AG04450 (cell line): ENCODE data around the gene ARMC3. TPM values are rescaled to one million over a fixed set of nuclear protein-coding genes. Genes with fewer than 3 reads are reported as not detected.
"Not testable (repeated sequence)": the region's sequence is repeated elsewhere in the genome, so short reads cannot be mapped to it uniquely, and the experiment has no call there.

Experiments
- CTCF ChIA-PET: fragments of 300-600, 350-600 bp; formaldehyde crosslinking; extraction: SDS; loops from one replicate; lab custom pipeline; 2022; ENCODE audit warnings: antibody characterized with exemption, inconsistent platforms; lab: Charles Lee
- POLR2A ChIA-PET: fragments of 350-600 bp; formaldehyde crosslinking; extraction: SDS; loops from one replicate; lab custom pipeline; 2021; ENCODE audit warnings: antibody characterized with exemption, inconsistent platforms; lab: Yijun Ruan, JAX
- DNase-seq: peaks from one replicate; pipeline ENCODE4 v3.0.0-alpha.2; 2011; ENCODE audit warnings: low read depth, low spot score
- H3K27ac ChIP-seq: one replicate; pipeline ENCODE4 v1.5.1; 2012; ENCODE audit warnings: low read depth, low read length, control low read depth
- H3K27me3 ChIP-seq: one replicate; pipeline ENCODE4 v1.6.0; 2012; ENCODE audit warnings: low read length; ENCODE audit not compliant: control insufficient read depth, insufficient read depth
- H3K4me3 ChIP-seq: 2 replicates; pipeline ENCODE4 v1.5.1; 2011; ENCODE audit warnings: mild to moderate bottlenecking, low read depth, low read length, control low read depth
- H3K9me3 ChIP-seq: 2 replicates; pipeline ENCODE4 v1.5.1; 2012; ENCODE audit warnings: low read length; ENCODE audit not compliant: control insufficient read depth, insufficient read depth
- polyA plus RNA-seq: library from polyadenylated mRNA; depleted of rRNA; stranded (reverse); fragments of >200 nt; gene quantifications from 2 replicates; pipeline ENCODE4 v1.2.3, GENCODE V29; 2011
- TF ChIP-seq, protein P1 (sequence below): IDR thresholded peaks from 2 replicates; pipeline ENCODE4 v1.5.1; 2011; ENCODE audit warnings: low read depth, low read length, control low read depth, inconsistent platforms

ARMC3 gene
- polyA plus RNA-seq, 1 experiment = not detected

DNA sequence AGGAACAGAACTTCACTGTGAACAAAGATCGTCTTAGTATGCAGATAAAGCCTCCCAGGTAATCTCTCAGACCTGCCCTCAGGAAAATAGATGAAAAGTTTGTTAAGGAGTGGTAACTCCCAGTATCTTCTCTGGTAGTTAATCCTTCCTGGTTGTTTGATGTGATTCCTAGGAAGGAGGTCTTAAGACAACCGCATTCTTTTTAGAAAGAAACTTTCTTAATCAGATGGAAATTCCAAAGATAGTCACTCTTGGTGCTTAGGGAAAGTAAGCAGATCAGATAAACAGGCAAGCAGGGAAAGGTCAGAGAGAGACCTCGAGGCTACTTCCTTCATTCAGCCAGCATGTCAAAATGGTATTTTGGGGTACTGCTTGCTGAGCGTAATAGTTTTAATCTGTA, 30.5 kb upstream of the ARMC3 start:
- DNase-seq = no peak
- TF ChIP-seq, protein P1, sequence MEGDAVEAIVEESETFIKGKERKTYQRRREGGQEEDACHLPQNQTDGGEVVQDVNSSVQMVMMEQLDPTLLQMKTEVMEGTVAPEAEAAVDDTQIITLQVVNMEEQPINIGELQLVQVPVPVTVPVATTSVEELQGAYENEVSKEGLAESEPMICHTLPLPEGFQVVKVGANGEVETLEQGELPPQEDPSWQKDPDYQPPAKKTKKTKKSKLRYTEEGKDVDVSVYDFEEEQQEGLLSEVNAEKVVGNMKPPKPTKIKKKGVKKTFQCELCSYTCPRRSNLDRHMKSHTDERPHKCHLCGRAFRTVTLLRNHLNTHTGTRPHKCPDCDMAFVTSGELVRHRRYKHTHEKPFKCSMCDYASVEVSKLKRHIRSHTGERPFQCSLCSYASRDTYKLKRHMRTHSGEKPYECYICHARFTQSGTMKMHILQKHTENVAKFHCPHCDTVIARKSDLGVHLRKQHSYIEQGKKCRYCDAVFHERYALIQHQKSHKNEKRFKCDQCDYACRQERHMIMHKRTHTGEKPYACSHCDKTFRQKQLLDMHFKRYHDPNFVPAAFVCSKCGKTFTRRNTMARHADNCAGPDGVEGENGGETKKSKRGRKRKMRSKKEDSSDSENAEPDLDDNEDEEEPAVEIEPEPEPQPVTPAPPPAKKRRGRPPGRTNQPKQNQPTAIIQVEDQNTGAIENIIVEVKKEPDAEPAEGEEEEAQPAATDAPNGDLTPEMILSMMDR = no peak
- ChIA-PET CTCF (no interaction called here), POLR2A (no interaction called here)
- no peaks in the 10 kb centered on the region for H3K27me3 ChIP-seq
- no peak overlapping the region for H3K27ac ChIP-seq
- no peak overlapping the region for H3K4me3 ChIP-seq
- H3K9me3 ChIP-seq = no peaks in the 10 kb centered on the region

DNA sequence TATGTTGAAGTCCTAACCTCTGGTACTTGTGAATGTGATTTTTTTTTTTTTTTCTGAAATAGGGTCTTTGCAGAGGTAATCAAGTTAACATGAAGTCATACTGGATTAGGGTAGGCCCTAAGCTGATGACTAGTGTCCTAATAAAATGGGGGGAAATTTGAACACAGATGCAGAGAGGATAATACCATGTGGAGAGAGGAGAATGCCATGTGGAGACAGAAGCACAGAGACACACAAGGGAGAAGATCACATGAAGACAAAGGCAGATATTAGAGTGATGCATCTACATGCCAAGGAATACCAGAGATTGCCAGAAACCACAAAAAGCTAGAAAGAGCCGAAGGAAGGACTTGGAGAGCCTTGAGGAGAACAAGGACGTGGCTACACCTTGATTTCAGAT, 28.5 kb upstream of the ARMC3 start:
- H3K27me3 ChIP-seq = no peaks in the 10 kb centered on the region
- no peaks in the 10 kb centered on the region for H3K9me3 ChIP-seq
- no peak for DNase-seq
- no peak overlapping the region for H3K27ac ChIP-seq
- H3K4me3 ChIP-seq = no peak overlapping the region
- CTCF ChIA-PET = no interaction called here
- POLR2A ChIA-PET = no interaction called here
- TF ChIP-seq, protein P1 = no peak

DNA sequence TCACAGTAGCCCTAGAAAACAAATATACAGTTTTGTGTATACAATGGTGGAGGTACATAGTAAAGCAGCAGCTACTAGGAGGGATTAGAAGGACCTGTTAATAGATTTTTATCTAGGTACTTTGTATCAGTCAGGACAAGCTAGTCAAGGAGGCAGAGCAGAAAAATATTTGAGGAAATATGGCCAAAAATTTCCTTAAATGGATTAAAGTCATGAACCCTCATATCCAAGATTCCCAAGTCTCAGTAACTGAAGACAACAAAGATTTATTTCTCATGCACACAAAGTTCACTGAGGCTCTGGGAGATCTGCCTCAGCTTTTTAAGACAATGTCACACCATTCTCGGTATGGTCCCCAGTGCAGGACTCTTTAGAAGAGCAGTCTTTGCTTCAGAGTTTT, 28.1 kb upstream of the ARMC3 start:
- no peak for DNase-seq
- ChIA-PET CTCF (no interaction called here), POLR2A (no interaction called here)
- Histone ChIP-seq H3K4me3 (no peak overlapping the region), H3K27me3 (no peaks in the 10 kb centered on the region), H3K9me3 (no peaks in the 10 kb centered on the region), H3K27ac (no peak overlapping the region)
- TF ChIP-seq, protein P1 = no peak

DNA sequence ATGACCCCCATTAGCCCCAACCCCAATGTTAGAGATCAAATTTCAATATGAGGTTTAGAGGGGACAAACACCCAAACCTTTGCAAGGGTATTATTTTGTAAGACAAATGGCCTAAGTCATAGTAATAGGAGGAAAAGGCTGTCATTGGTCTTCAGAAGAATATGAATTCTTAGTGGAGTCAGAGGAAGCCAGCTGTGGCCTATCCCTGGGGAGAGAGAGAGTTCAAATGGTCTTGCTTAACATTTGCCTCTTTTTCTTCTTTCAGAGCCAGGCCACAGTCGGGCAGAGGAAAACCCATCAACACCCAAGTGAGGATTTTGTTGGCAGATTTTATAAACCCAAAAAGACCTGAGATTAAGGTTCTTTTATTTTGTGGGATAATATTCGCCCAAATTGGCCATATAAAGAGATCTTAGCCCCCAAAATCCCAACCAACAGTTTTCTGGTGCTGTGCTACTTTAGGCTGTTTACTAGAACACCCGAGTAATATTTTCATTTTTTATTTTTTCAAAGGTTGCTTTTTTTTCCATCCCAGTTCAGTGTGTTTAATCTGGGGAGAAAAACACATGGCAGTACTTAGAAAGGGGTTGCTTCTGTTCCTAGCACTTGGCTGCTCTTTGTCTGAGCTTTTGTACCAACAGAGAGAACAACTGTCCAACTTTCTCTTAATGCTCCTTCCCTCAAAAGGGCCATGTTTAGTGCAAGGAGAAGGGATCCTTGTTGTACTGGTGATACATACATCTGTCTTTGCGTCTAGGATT, 26.8 kb upstream of the ARMC3 start:
- no peaks in the 10 kb centered on the region for H3K9me3 ChIP-seq
- H3K4me3 ChIP-seq = no peak overlapping the region
- POLR2A ChIA-PET = no interaction called here
- CTCF ChIA-PET = no interaction called here
- DNase-seq = no peak
- H3K27me3 ChIP-seq = no peaks in the 10 kb centered on the region
- H3K27ac ChIP-seq = no peak overlapping the region
- TF ChIP-seq, protein P1 = no peak

DNA sequence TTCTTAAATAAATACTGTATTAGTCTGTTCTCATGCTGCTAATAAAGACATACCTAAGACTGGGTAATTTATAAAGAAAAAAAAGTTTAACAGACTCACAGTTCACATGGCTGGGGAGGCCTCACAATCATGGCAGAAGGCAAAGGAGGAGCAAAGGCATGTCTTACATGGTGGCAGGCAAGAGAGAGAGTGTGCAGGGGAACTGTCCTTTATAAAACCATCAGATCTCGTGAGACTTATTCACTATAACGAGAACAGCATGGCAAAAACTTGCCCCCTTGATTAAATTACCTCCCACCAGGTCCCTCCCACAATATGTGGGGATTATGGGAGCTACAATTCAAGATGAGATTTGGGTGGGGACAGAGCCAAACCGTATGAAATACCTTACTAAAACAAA, 25.7 kb upstream of the ARMC3 start:
- H3K27ac ChIP-seq, CTCF ChIA-PET, POLR2A ChIA-PET, H3K27me3 ChIP-seq, H3K9me3 ChIP-seq, H3K4me3 ChIP-seq, DNase-seq: not testable (repeated sequence)
